Measurements from ENCODE around the gene BAHCC1. TPM values are rescaled to one million over a fixed set of nuclear protein-coding genes. Genes with fewer than 3 reads are reported as not detected.

Gene BAHCC1
- total and polyA plus RNA-seq, 10 of the 15 experiments (the other 5 are each of a cell fraction or from before 2014, with no cell fraction given), result 0.03 to 0.14 (median 0.11) TPM; not detected in 6

DNA sequence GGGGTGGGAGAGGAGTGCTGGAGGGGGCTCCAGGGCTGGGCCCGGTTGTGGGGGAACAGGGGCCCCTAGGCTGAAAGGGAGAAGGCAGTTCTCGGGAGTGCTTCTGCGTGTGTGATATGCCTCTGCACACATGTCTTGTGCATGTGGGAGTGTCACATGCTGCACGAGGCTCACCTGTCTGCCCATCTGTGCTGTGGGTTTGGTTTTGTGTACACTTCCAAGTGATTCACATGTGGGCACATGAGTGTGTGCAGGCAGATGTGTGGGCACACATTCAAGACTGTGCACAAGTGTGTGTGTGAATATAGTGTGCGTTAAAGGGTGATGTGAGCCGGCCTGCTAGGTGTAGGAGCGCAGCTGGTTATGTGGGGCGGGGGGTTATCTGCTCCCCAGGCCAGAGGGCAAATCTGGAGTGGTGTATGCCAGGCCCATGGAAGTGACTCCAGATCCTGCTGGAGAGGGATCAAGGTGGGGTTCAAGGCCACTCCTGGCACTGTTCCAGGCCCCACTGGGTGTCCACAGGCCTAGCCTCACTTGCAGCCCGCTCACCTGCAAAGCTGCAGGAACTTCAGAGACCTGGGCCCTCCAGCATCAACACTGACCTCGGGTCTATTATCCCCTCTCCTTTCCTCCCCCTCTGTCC is 3.8 kb upstream of the BAHCC1 start (continued):
- no peak for TF ChIP-seq RUNX3 (IDR thresholded peaks at IDR 0.05; ENCODE audit: low read length)
- no peak for TF ChIP-seq TCF3 (IDR thresholded peaks at IDR 0.05; ENCODE audit: borderline replicate concordance, insufficient read depth, low read depth, low read length)
- no peak for TF ChIP-seq DPF2 (IDR thresholded peaks at IDR 0.05)
- no peak for TF ChIP-seq MYB (IDR thresholded peaks at IDR 0.05; ENCODE audit: borderline replicate concordance, low read depth, low read length)
- TF ChIP-seq WRNIP1 (IDR thresholded peaks at IDR 0.05; ENCODE audit: borderline replicate concordance, low read depth, low read length), result no peak
- TF ChIP-seq SUZ12 (IDR thresholded peaks at IDR 0.05; ENCODE audit: unreplicated experiment), result no peak

DNA sequence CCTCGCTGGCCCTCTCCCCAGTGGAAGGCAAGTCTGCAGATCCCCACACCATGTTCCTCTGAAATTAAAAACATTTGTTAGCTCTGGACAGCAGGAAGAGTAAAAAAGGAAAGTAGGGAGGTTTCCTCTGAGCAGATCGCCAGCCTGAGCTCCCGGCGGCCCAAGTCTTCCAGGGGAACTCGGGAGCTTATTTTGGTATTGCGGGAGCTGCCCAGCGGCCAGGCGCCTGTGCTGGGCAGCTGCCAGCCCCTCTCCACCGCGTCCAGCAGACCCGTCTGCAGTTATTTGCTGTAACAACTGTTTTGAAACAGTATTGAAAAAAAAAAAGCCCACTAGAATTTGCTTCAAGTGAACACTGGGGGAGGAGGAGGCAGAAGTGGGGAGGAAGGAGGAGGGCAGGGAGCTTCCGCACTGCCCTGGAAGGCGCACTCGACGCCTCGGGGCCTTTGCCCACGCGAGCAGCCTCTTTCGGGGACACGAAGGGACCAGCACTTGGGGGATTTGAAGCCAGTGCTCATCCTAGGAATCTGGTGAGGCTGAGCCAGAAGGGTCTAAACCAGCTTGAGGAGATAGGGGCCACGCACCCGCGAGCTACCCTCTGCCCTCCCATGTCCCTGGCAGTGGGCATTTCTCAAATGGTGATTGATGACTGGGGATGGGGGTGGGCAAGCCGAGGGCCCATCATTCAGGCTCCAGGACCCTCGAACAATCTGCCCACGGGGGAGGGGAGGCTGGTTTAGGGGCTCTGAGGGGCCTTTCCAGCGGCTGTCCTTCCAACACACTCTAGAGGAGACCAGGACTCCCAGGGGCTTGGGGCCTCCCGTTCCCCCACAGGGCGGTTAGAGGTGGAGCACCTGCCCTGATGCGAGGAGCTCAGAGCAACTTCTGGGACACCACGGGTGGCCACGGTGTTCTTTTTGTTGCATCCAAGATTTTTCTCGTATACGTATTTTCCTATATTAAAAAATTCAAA is 3.0 kb upstream of the BAHCC1 start:
- in situ Hi-C loops (cut with MboI), result no loop called here
- ChIA-PET RAD21 (ENCODE audit: unreplicated experiment) (no interaction called here), CTCF (interaction anchor here (0.6 kb wide), 1 partner anchor 302 kb away, joined by 3 read pairs; no protein-coding TSS in a partner anchor), SMC1A (ENCODE audit: uncharacterized antibody, unreplicated experiment) (no interaction called here), POLR2A (interaction anchor here (0.7 kb wide), 1 partner anchor 1057 kb away, joined by 3 read pairs; no protein-coding TSS in a partner anchor)
- Histone ChIP-seq H3K9ac (ENCODE audit: control insufficient read depth, insufficient read depth, low read length) (no peak overlapping the region), H2AFZ (ENCODE audit: control insufficient read depth, low read depth, low read length) (no peak overlapping the region), H3K4me3 (no peak overlapping the region), H3K27me3 (replicated peaks in 1 of 2; ENCODE audit: control insufficient read depth in 2 of 2, insufficient read depth in 2 of 2, low read length in 1 of 2) (peaks cover 24 to 28% of the 10 kb centered on the region in 2 experiments), H3K4me2 (ENCODE audit: control insufficient read depth, insufficient read depth) (no peak overlapping the region), H3K36me3 (ENCODE audit: control insufficient read depth in 2 of 2, insufficient read depth in 2 of 2, low read length in 1 of 2) (no peaks in the 10 kb centered on the region), H3K9me3 (replicated peaks; ENCODE audit: control insufficient read depth, insufficient read depth, low read length) (no peaks in the 10 kb centered on the region; the same call in 2 of the 3 replicates), H3K4me1 (ENCODE audit: control insufficient read depth, insufficient read depth, low read length) (no peaks in the 10 kb centered on the region), H3K79me2 (ENCODE audit: control insufficient read depth, insufficient read depth, low read length) (no peaks in the 10 kb centered on the region), H4K20me1 (ENCODE audit: control insufficient read depth, insufficient read depth) (no peaks in the 10 kb centered on the region), H3K27ac (ENCODE audit: control insufficient read depth, insufficient read depth) (no peak overlapping the region)
- 40% methylated on average over 34 of the region's 34 CpGs for WGBS (ENCODE audit: insufficient coverage, insufficient replicate concordance, low lambda C conversion rate, missing lambda C conversion rate)
- ATAC-seq (no peak), FAIRE-seq (no peak), DNase-seq (ENCODE audit: low read depth, low spot score) (no peak)
- intact Hi-C loops (cut with micrococcal nuclease; ENCODE audit: unreplicated experiment), result loop anchor here (10.0 kb wide), 1 partner anchor 97 kb away; the partner anchor contains the start of gene SLC38A10
- no TSS peak for BruUV-seq (replicated peaks)
- no peak for TF ChIP-seq RAD21 (IDR thresholded peaks at IDR 0.05; ENCODE audit: insufficient read depth, low read depth, low read length)
- TF ChIP-seq TCF12 (IDR thresholded peaks at IDR 0.05; ENCODE audit: low read depth, low read length), result no peak
- TF ChIP-seq FOXM1 (IDR thresholded peaks at IDR 0.05; ENCODE audit: low read depth, low read length), result no peak
- no peak for TF ChIP-seq NFYA (IDR thresholded peaks at IDR 0.05; ENCODE audit: borderline replicate concordance, low read depth, low read length)
- TF ChIP-seq, protein P1, sequence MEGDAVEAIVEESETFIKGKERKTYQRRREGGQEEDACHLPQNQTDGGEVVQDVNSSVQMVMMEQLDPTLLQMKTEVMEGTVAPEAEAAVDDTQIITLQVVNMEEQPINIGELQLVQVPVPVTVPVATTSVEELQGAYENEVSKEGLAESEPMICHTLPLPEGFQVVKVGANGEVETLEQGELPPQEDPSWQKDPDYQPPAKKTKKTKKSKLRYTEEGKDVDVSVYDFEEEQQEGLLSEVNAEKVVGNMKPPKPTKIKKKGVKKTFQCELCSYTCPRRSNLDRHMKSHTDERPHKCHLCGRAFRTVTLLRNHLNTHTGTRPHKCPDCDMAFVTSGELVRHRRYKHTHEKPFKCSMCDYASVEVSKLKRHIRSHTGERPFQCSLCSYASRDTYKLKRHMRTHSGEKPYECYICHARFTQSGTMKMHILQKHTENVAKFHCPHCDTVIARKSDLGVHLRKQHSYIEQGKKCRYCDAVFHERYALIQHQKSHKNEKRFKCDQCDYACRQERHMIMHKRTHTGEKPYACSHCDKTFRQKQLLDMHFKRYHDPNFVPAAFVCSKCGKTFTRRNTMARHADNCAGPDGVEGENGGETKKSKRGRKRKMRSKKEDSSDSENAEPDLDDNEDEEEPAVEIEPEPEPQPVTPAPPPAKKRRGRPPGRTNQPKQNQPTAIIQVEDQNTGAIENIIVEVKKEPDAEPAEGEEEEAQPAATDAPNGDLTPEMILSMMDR (IDR thresholded peaks at IDR 0.05 in 2 of 3, conservative IDR thresholded peaks at IDR 0.05 in 1 of 3; ENCODE audit: control insufficient read depth in 2 of 3, extremely low read depth in 1 of 3, insufficient read depth in 1 of 3, low read depth in 3 of 3, low read length in 3 of 3), result no peak
- no peak for TF ChIP-seq CREM (IDR thresholded peaks at IDR 0.05; ENCODE audit: low read depth)
- TF ChIP-seq SRF (IDR thresholded peaks at IDR 0.05; ENCODE audit: low read depth in 2 of 2, low read length in 2 of 2), result no peak
- TF ChIP-seq SMARCA5 (IDR thresholded peaks at IDR 0.05), result no peak
- TF ChIP-seq CHD1 (IDR thresholded peaks at IDR 0.05; ENCODE audit: low read depth, low read length), result no peak
